GM12878 (cell line): ENCODE data around the gene ATP10D. TPM values are rescaled to one million over a fixed set of nuclear protein-coding genes. Genes with fewer than 3 reads are reported as not detected.

Experiments used
- ATAC-seq: fragments of 200-7000 bp; cut with Tn5 transposase; 3 replicates; pipeline ENCODE4 v1.9.1; 2020; ENCODE audit warnings: mild to moderate bottlenecking, moderate library complexity
- BruUV-seq: library from RNA; stranded (reverse); fragments of 400-500 nt; replicated peaks from 2 replicates; lab custom pipeline; 2021; lab: Mats Ljungman, UMichigan
- CTCF ChIA-PET: fragments of 300-600 bp; sonication (Branson Sonifier 250); formaldehyde crosslinking; extraction: SDS; loops from one replicate; lab custom pipeline; 2021; ENCODE audit warnings: inconsistent platforms; lab: Yijun Ruan, JAX
- POLR2A ChIA-PET: fragments of 350-600 bp; formaldehyde crosslinking; extraction: SDS; loops from one replicate; lab custom pipeline; 2021; ENCODE audit warnings: inconsistent platforms; lab: Charles Lee
- RAD21 ChIA-PET: fragments of 300-600 bp; sonication (Branson Sonifier 250); formaldehyde crosslinking; loops from one replicate; lab custom pipeline; 2023; ENCODE audit warnings: antibody characterized with exemption; ENCODE audit not compliant: unreplicated experiment; lab: Charles Lee
- SMC1A ChIA-PET: fragments of 300-600 bp; sonication (Branson Sonifier 250); formaldehyde crosslinking; loops from one replicate; lab custom pipeline; 2023; ENCODE audit not compliant: unreplicated experiment, uncharacterized antibody; lab: Charles Lee
- DNase-seq: peaks from one replicate; pipeline ENCODE4 v3.0.0-alpha.2; 2011; ENCODE audit warnings: low read depth, low spot score
- FAIRE-seq: peaks from 3 replicates; lab custom pipeline; 2011; peaks lifted over from hg19 to GRCh38; lab: Jason Lieb, UNC
- H2AFZ ChIP-seq: 2 replicates; pipeline ENCODE4 v1.6.0; 2011; ENCODE audit warnings: low read depth, low read length, control low read depth; ENCODE audit not compliant: control insufficient read depth
- H3K27ac ChIP-seq: 2 replicates; pipeline ENCODE4 v1.5.1; 2011; ENCODE audit warnings: control low read depth; ENCODE audit not compliant: control insufficient read depth, insufficient read depth
- H3K27me3 ChIP-seq, 2 experiments: replicated peaks in 1 of 2; 2 replicates each; pipeline versions ENCODE4 v1.6.0 to v1.6.1; 2011; ENCODE audit warnings: low read length in 1 of 2; ENCODE audit not compliant: control insufficient read depth in 2 of 2, insufficient read depth in 2 of 2
- H3K36me3 ChIP-seq, 2 experiments: 2 replicates each; pipeline ENCODE4 v1.5.1; 2011; ENCODE audit warnings: low read length in 1 of 2; ENCODE audit not compliant: control insufficient read depth in 2 of 2, insufficient read depth in 2 of 2
- H3K4me1 ChIP-seq: 2 replicates; pipeline ENCODE4 v1.6.1; 2011; ENCODE audit warnings: mild to moderate bottlenecking, low read length, moderate library complexity, mixed read lengths; ENCODE audit not compliant: control insufficient read depth, insufficient read depth
- H3K4me2 ChIP-seq: 2 replicates; pipeline ENCODE4 v1.6.0; 2011; ENCODE audit warnings: control low read depth; ENCODE audit not compliant: control insufficient read depth, insufficient read depth
- H3K4me3 ChIP-seq: fragments of 200-600 bp; sonication (generic); 2 replicates; pipeline ENCODE4 v1.5.1; 2016
- H3K79me2 ChIP-seq: 2 replicates; pipeline ENCODE4 v1.6.0; 2011; ENCODE audit warnings: low read length; ENCODE audit not compliant: control insufficient read depth, insufficient read depth
- H3K9ac ChIP-seq: 2 replicates; pipeline ENCODE4 v1.8.0; 2011; ENCODE audit warnings: low read length, control low read depth, mixed read lengths; ENCODE audit not compliant: control insufficient read depth, insufficient read depth
- H3K9me3 ChIP-seq: replicated peaks from 3 replicates; pipeline ENCODE4 v1.5.1; 2011; ENCODE audit warnings: mild to moderate bottlenecking, low read length; ENCODE audit not compliant: control insufficient read depth, insufficient read depth
- H4K20me1 ChIP-seq: 2 replicates; pipeline ENCODE4 v1.6.0; 2011; ENCODE audit not compliant: control insufficient read depth, insufficient read depth
- MTA2 ChIP-seq: fragments of 450-650 bp; IDR thresholded peaks from 2 replicates; pipeline ENCODE4 v1.6.1; 2016; ENCODE audit warnings: low read depth, mild to moderate bottlenecking, moderate library complexity
- MXI1 ChIP-seq: fragments of 150-350 bp; IDR thresholded peaks from 2 replicates; pipeline ENCODE4 v1.6.1; 2011; ENCODE audit warnings: low read depth, mild to moderate bottlenecking, inconsistent platforms, low read length, improper control_type of control experiment
- NFYB ChIP-seq: IDR thresholded peaks from 2 replicates; pipeline ENCODE4 v1.6.1; 2011; ENCODE audit warnings: low read depth, mild to moderate bottlenecking, low read length, improper control_type of control experiment, moderate library complexity; ENCODE audit not compliant: insufficient read depth
- WGBS: methylation state at CpG from one replicate; pipeline ENCODE4 v1.1.6; 2016; ENCODE audit warnings: low lambda C conversion rate; ENCODE audit not compliant: insufficient replicate concordance, insufficient coverage; ENCODE audit errors: missing lambda C conversion rate; 5-methylcytosine and 5-hydroxymethylcytosine counted together
- in situ Hi-C: fragments of 300-500 bp; cut with MboI; formaldehyde crosslinking; loops from 9 replicates; pipeline ENCODE4 v1.14.3; 2018; ENCODE audit warnings: mixed read lengths
- intact Hi-C: fragments of 100-400 bp; cut with micrococcal nuclease; formaldehyde crosslinking; loops from one replicate; pipeline ENCODE4 v1.14.2; 2022; ENCODE audit not compliant: unreplicated experiment
- polyA plus RNA-seq, 11 experiments: library from polyadenylated mRNA; depleted of rRNA in 4 of 11; unstranded in 6 of 11; stranded (reverse) in 5 of 11; fragments of >200 nt; fragmentation: Nextera tagmentation in 4 of 11; fragmentation: Illumina TruSeq in 1 of 11; extraction: Ambion mirVana in 4 of 11; extraction: Trizol in 1 of 11; gene quantifications; 1 replicate in 1 of 11; 2 replicates in 10 of 11; pipeline versions ENCODE4 v1.2.1 to v1.2.3, GENCODE V29; 2011 to 2016; ENCODE audit warnings: inconsistent platforms in 2 of 11, missing spikeins in 2 of 11, low read depth in 1 of 11
- total RNA-seq, 4 experiments: library from RNA; depleted of rRNA in 3 of 4; stranded (reverse); fragments of >200 nt in 3 of 4; fragmentation: Illumina TruSeq in 1 of 4; extraction: Trizol in 1 of 4; gene quantifications; 2 replicates each; pipeline versions ENCODE4 v1.2.1 to v1.2.3, GENCODE V29; 2013 to 2021
- TF ChIP-seq, protein P1 (sequence below): IDR thresholded peaks from 2 replicates; pipeline ENCODE4 v1.6.1; 2012; ENCODE audit warnings: low read depth, low read length, improper control_type of control experiment

The ATP10D gene
- total and polyA plus RNA-seq, 10 of the 15 experiments (the other 5 are each of a cell fraction or from before 2014, with no cell fraction given), result 10.2 to 50.3 (median 19.1) TPM

DNA sequence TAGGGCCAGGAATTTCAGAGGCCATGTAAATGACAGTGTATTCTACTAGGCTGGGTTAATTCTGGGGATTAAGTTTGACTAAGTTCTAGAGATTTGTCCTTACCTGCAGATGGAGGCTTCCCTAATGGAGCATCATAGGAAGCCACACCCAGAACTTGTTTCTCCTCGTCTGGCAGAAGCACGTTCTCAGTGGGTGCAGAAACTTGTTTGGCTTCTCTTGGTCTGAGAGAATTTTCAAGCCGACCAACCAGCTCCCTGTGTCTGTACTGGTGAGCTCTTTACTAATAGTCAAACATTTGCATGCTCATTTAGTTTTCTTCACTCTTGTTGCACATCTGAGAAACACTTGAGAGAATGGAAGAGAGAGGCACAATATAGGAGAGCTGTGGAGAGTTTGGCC lies 907 bp upstream of the ATP10D start:
- peak overlapping the region; percentile 70 for H3K27ac ChIP-seq
- peak overlapping the region; percentile 81; the same call in 1 of the 2 replicates for H3K4me3 ChIP-seq
- no peak overlapping the region; the same call in 1 of the 2 replicates for H3K9ac ChIP-seq
- intact Hi-C loops, result loop anchor here (5.0 kb wide), 1 partner anchor 92 kb away; no protein-coding TSS in a partner anchor
- no TSS peak for BruUV-seq
- TF ChIP-seq NFYB (peak; percentile 53; the same call in 1 of the 2 replicates), MXI1 (no peak)
- TF ChIP-seq, protein P1, sequence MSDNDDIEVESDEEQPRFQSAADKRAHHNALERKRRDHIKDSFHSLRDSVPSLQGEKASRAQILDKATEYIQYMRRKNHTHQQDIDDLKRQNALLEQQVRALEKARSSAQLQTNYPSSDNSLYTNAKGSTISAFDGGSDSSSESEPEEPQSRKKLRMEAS, result peak; percentile 17; the same call in 1 of the 2 replicates
- FAIRE-seq (no peak), ATAC-seq (peak; percentile 38), DNase-seq (no peak)
- CTCF ChIA-PET, result interaction anchor here (0.9 to 5.2 kb wide), 23 partner anchors 9 to 640 kb away, joined by 3 to 79 read pairs (median 5); partner anchors contain the start of gene COMMD8
- RAD21 ChIA-PET, result interaction anchor here (0.7 to 5.4 kb wide), 30 partner anchors 9 to 470 kb away, joined by 3 to 84 read pairs (median 6); partner anchors contain the start of gene COMMD8
- POLR2A ChIA-PET, result interaction anchor here (0.6 to 5.3 kb wide), 13 partner anchors 9 to 353 kb away, joined by 3 to 36 read pairs (median 8); partner anchors contain the start of genes COMMD8 and CORIN
- no peaks in the 10 kb centered on the region for H3K27me3 ChIP-seq
- in situ Hi-C loops, result no loop called here
- H4K20me1 ChIP-seq, result no peaks in the 10 kb centered on the region
- H3K4me1 ChIP-seq, result peaks cover 17% of the 10 kb centered on the region
- peak overlapping the region; percentile 98 for H3K4me2 ChIP-seq
- peak overlapping the region; percentile 92 for H2AFZ ChIP-seq
- H3K79me2 ChIP-seq, result peaks cover 23% of the 10 kb centered on the region
- peaks cover 2% of the 10 kb centered on the region; the same call in 1 of the 3 replicates for H3K9me3 ChIP-seq
- WGBS, result 0% methylated on average over 3 of the region's 3 CpGs
- SMC1A ChIA-PET, result interaction anchor here (0.6 to 6.7 kb wide), 28 partner anchors 9 to 367 kb away, joined by 3 to 126 read pairs (median 5); partner anchors contain the start of gene COMMD8
- no peaks in the 10 kb centered on the region for H3K36me3 ChIP-seq

DNA sequence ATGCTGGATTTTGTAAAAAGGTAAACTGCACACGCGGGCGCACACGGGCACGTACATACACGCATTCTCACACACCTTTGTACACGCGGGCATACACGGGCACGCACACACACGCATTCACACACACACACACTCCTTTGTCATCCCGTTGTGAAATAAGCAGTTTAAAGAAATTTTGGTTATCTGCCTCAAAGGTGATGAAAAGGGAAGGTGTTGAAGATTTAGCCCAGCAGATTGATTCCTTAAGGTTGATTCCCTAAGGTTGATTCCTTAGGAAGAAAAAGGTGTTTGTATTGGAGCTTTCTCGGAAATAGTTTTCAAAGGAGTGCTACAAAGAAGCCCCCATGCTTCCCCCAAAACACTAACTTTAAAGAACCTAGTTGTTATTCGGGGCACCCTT lies 693 bp downstream of the ATP10D start:
- peak; percentile 28; the same call in 1 of the 2 replicates for TF ChIP-seq MXI1
- no peak for TF ChIP-seq MTA2
- TF ChIP-seq, all 136 proteins: peak for 1
- ChIA-PET POLR2A (interaction anchor here (0.7 to 3.3 kb wide), 9 partner anchors 8 to 85 kb away, joined by 3 to 22 read pairs (median 8); partner anchors contain the start of gene COMMD8), CTCF (interaction anchor here (0.7 to 5.2 kb wide), 11 partner anchors 8 to 554 kb away, joined by 3 to 79 read pairs (median 7); partner anchors contain the start of gene COMMD8), RAD21 (interaction anchor here (1.1 to 5.4 kb wide), 13 partner anchors 8 to 421 kb away, joined by 3 to 84 read pairs (median 13); partner anchors contain the start of gene COMMD8), SMC1A (interaction anchor here (1.3 to 6.7 kb wide), 10 partner anchors 8 to 82 kb away, joined by 3 to 126 read pairs (median 21); partner anchors contain the start of gene COMMD8)
- Histone ChIP-seq H3K4me1 (peaks cover 17% of the 10 kb centered on the region), H3K27me3 (no peaks in the 10 kb centered on the region), H3K9me3 (peaks cover 2% of the 10 kb centered on the region; the same call in 1 of the 3 replicates), H3K27ac (peak overlapping the region; percentile 70), H3K9ac (peak overlapping the region; percentile 82), H3K79me2 (peaks cover 33% of the 10 kb centered on the region), H2AFZ (peak overlapping the region; percentile 92), H3K4me2 (peak overlapping the region; percentile 81), H4K20me1 (no peaks in the 10 kb centered on the region), H3K36me3 (no peaks in the 10 kb centered on the region), H3K4me3 (peak overlapping the region; percentile 81)
- intact Hi-C loops, result loop anchor here (1.0 to 5.0 kb wide), 2 partner anchors 22 to 782 kb away; partner anchors contain the start of genes COMMD8 and TEC
- WGBS, result under 1% methylated on average over 8 of the region's 14 CpGs
- in situ Hi-C loops, result no loop called here
- no peak for DNase-seq
- no peak for FAIRE-seq
- ATAC-seq, result no peak
- no TSS peak for BruUV-seq
